Activated B cell treated with CpG ODN at 0.5 μM for 24 hours (primary cell): ENCODE measurements around the gene FAM47B. TPM values are rescaled to one million over a fixed set of nuclear protein-coding genes. Genes with fewer than 3 reads are reported as not detected.

Experiments
- ATAC-seq: fragments of 200-7000 bp; cut with Tn5 transposase; one replicate; pipeline ENCODE4 v1.10.0; 2021; ENCODE audit warnings: low read depth, mild to moderate bottlenecking, moderate library complexity
- CTCF ChIA-PET: fragments of 350-600 bp; sonication (Branson Sonifier 250); formaldehyde crosslinking; loops from one replicate; lab custom pipeline; 2021; ENCODE audit warnings: antibody characterized with exemption; lab: Charles Lee
- POLR2A ChIA-PET: fragments of 350-600 bp; sonication (Branson Sonifier 250); formaldehyde crosslinking; loops from one replicate; lab custom pipeline; 2021; ENCODE audit warnings: antibody characterized with exemption; lab: Charles Lee
- DNase-seq: peaks from one replicate; pipeline ENCODE4 v3.0.0; 2022
- H3K27ac Mint-ChIP-seq: one replicate; pipeline ENCODE4 v1.8.0; 2020; ENCODE audit warnings: mixed read lengths
- H3K27me3 Mint-ChIP-seq: one replicate; pipeline ENCODE4 v1.8.0; 2021; ENCODE audit warnings: mixed read lengths
- H3K36me3 Mint-ChIP-seq: one replicate; pipeline ENCODE4 v1.8.0; 2021; ENCODE audit warnings: low read depth, mixed read lengths
- H3K4me1 Mint-ChIP-seq: one replicate; pipeline ENCODE4 v1.8.0; 2021; ENCODE audit warnings: mixed read lengths
- H3K4me3 Mint-ChIP-seq: one replicate; pipeline ENCODE4 v1.8.0; 2020; ENCODE audit warnings: mild to moderate bottlenecking, mixed read lengths
- H3K9me3 Mint-ChIP-seq: one replicate; pipeline ENCODE4 v1.8.0; 2020; ENCODE audit warnings: mixed read lengths
- intact Hi-C: fragments of 100-400 bp; cut with micrococcal nuclease; formaldehyde crosslinking; loops from one replicate; pipeline ENCODE4 v1.15.1; 2024
- total RNA-seq: library from RNA; stranded (reverse); gene quantifications from 2 replicates; pipeline ENCODE4 v1.2.3, GENCODE V29; 2022
- TF ChIP-seq, protein P1 (sequence below): fragments of 200-600 bp; IDR thresholded peaks from one replicate; pipeline ENCODE4 v1.8.0; 2022; ENCODE audit warnings: antibody characterized with exemption, mild to moderate bottlenecking

The FAM47B gene
- total RNA-seq, 1 donor from 2014 or later: not detected

DNA sequence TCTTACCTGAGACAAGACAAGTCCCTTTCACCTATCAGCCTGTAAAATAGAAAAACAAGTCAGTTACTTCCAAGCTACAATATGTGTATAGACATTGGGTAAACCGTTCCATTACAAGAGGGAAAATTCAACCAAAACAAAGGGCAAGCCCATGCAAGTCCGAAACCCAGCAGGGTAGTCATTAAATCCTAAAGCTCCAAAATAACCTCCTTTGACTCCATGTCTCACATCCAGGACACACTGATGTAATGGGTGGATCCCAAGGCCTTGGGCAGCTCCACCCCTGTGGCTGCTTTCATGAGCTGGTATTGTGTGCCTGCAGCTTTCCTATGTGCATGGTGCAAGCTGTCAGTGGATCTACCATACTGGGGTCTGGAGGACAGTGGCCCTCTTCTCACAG is 14.7 kb upstream of the FAM47B start:
- no peak for ATAC-seq
- intact Hi-C loops: no loop called here
- Mint-ChIP-seq H3K36me3 (no peaks in the 10 kb centered on the region), H3K4me1 (no peaks in the 10 kb centered on the region), H3K27ac (no peak overlapping the region), H3K9me3 (no peaks in the 10 kb centered on the region), H3K4me3 (no peak overlapping the region), H3K27me3 (no peaks in the 10 kb centered on the region)
- DNase-seq: no peak
- POLR2A ChIA-PET: no interaction called here
- CTCF ChIA-PET: no interaction called here
- TF ChIP-seq, protein P1, sequence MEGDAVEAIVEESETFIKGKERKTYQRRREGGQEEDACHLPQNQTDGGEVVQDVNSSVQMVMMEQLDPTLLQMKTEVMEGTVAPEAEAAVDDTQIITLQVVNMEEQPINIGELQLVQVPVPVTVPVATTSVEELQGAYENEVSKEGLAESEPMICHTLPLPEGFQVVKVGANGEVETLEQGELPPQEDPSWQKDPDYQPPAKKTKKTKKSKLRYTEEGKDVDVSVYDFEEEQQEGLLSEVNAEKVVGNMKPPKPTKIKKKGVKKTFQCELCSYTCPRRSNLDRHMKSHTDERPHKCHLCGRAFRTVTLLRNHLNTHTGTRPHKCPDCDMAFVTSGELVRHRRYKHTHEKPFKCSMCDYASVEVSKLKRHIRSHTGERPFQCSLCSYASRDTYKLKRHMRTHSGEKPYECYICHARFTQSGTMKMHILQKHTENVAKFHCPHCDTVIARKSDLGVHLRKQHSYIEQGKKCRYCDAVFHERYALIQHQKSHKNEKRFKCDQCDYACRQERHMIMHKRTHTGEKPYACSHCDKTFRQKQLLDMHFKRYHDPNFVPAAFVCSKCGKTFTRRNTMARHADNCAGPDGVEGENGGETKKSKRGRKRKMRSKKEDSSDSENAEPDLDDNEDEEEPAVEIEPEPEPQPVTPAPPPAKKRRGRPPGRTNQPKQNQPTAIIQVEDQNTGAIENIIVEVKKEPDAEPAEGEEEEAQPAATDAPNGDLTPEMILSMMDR: no peak

DNA sequence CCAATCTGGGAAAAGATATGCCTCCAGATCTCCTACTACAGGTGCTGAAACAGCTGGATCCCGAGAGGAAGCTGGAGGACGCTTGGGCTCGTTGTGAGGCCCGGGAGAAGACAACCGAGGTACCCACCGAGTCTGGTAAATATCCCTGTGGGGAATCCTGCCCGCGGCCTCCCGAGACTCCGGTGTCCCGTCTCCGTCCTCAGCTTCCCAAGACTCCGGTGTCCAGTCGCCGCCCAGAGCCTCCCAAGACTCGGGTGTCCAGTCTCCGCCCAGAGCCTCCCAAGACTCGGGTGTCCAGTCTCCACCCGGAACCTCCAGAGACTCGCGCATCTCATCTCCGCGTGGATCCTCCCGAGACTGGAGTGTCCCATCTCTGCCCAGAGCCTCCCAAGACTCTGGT is 639 bp downstream of the FAM47B start:
- DNase-seq (no peak), ATAC-seq (no peak)
- Mint-ChIP-seq H3K27ac (no peak overlapping the region), H3K4me1 (no peaks in the 10 kb centered on the region), H3K4me3 (no peak overlapping the region), H3K36me3 (no peaks in the 10 kb centered on the region), H3K9me3 (no peaks in the 10 kb centered on the region), H3K27me3 (no peaks in the 10 kb centered on the region)
- intact Hi-C loops: no loop called here
- ChIA-PET POLR2A (no interaction called here), CTCF (no interaction called here)
- TF ChIP-seq, protein P1: no peak

GRCh38 chrX:34956916-34957315 is 14.3 kb downstream of the FAM47B start:
- no peaks in the 10 kb centered on the region for H3K4me1 Mint-ChIP-seq
- no peaks in the 10 kb centered on the region for H3K9me3 Mint-ChIP-seq
- H3K27me3 Mint-ChIP-seq: no peaks in the 10 kb centered on the region
- ATAC-seq (no peak), DNase-seq (no peak)
- H3K4me3 Mint-ChIP-seq: no peak overlapping the region
- TF ChIP-seq, protein P1: no peak
- ChIA-PET POLR2A (no interaction called here), CTCF (no interaction called here)
- H3K36me3 Mint-ChIP-seq: no peaks in the 10 kb centered on the region
- no peak overlapping the region for H3K27ac Mint-ChIP-seq
- intact Hi-C loops: no loop called here

GRCh38 chrX:34961662-34962061 is 19.1 kb downstream of the FAM47B start:
- H3K9me3 Mint-ChIP-seq: no peaks in the 10 kb centered on the region
- H3K36me3 Mint-ChIP-seq: no peaks in the 10 kb centered on the region
- no peak overlapping the region for H3K4me3 Mint-ChIP-seq
- ChIA-PET POLR2A (no interaction called here), CTCF (no interaction called here)
- no peaks in the 10 kb centered on the region for H3K27me3 Mint-ChIP-seq
- no peak for DNase-seq
- no peak overlapping the region for H3K27ac Mint-ChIP-seq
- no peak for ATAC-seq
- H3K4me1 Mint-ChIP-seq: no peaks in the 10 kb centered on the region
- TF ChIP-seq, protein P1: no peak
- intact Hi-C loops: no loop called here

- ATAC-seq: no peak
- H3K4me1 Mint-ChIP-seq: no peaks in the 10 kb centered on the region
These were observed 29.6 kb downstream of the FAM47B start for GRCh38 chrX:34972206-34972605.

More at GRCh38 chrX:34972206-34972605, 29.6 kb downstream of the FAM47B start:
- Mint-ChIP-seq H3K9me3 (peaks cover 3% of the 10 kb centered on the region), H3K4me3 (no peak overlapping the region), H3K27ac (no peak overlapping the region), H3K27me3 (no peaks in the 10 kb centered on the region), H3K36me3 (no peaks in the 10 kb centered on the region)
- POLR2A ChIA-PET: no interaction called here
- TF ChIP-seq, protein P1: no peak
- CTCF ChIA-PET: no interaction called here
- no peak for DNase-seq
- intact Hi-C loops: no loop called here
